Measurements from ENCODE around the gene ZC3H18. TPM values are rescaled to one million over a fixed set of nuclear protein-coding genes. Genes with fewer than 3 reads are reported as not detected.

Gene ZC3H18
- total RNA-seq, 1 donor, result 13.3 TPM

GRCh38 chr16:88536510-88536909 is 33.7 kb upstream of the ZC3H18 start:
- no peak for DNase-seq (ENCODE audit: low read depth)
- TF ChIP-seq, protein P1, sequence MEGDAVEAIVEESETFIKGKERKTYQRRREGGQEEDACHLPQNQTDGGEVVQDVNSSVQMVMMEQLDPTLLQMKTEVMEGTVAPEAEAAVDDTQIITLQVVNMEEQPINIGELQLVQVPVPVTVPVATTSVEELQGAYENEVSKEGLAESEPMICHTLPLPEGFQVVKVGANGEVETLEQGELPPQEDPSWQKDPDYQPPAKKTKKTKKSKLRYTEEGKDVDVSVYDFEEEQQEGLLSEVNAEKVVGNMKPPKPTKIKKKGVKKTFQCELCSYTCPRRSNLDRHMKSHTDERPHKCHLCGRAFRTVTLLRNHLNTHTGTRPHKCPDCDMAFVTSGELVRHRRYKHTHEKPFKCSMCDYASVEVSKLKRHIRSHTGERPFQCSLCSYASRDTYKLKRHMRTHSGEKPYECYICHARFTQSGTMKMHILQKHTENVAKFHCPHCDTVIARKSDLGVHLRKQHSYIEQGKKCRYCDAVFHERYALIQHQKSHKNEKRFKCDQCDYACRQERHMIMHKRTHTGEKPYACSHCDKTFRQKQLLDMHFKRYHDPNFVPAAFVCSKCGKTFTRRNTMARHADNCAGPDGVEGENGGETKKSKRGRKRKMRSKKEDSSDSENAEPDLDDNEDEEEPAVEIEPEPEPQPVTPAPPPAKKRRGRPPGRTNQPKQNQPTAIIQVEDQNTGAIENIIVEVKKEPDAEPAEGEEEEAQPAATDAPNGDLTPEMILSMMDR (IDR thresholded peaks at IDR 0.05; ENCODE audit: insufficient read depth, low read length), result no peak
- no peak overlapping the region for H3K4me3 ChIP-seq (ENCODE audit: low read depth, low read length)

DNA sequence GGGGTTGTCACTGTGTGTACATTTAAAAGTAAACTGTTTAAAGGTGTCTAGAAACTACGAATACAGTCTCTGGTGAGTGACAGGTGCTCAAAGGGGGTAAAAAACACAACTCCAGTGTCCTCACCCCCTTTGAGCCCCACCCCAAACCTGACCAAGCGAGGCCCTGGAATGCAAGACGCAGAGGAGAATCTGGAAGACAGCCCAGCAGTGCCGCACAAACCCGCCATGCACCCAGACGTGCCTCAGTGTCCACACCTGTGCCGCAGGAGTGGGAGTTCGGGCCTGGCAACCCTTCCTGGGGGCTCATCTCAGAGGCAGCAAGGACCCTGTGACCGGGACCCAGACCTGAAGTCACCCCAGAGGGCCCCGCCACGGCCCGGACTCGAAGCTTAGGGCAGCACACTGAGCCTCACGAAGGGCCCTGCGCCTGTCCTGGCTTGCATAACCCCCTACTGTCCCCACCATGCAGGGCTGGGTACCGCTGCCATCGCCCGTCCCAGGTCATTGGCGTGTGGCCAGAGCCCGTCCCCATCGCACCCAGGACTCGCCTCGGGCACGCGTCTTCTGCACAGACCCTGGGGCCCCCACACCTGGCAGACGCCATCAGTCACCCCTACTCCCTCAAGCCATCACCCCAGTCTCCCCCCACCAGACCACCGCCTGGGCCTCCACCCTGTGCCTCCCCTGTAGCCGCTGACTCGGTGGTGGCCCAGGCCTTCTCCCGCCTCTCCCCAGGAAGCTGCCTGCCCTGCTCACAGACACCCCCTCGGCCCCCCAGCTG is 33.0 kb upstream of the ZC3H18 start:
- DNase-seq (ENCODE audit: low read depth), result no peak
- no peak overlapping the region for H3K4me3 ChIP-seq (ENCODE audit: low read depth, low read length)
- TF ChIP-seq, protein P1 (IDR thresholded peaks at IDR 0.05; ENCODE audit: insufficient read depth, low read length), result no peak

DNA sequence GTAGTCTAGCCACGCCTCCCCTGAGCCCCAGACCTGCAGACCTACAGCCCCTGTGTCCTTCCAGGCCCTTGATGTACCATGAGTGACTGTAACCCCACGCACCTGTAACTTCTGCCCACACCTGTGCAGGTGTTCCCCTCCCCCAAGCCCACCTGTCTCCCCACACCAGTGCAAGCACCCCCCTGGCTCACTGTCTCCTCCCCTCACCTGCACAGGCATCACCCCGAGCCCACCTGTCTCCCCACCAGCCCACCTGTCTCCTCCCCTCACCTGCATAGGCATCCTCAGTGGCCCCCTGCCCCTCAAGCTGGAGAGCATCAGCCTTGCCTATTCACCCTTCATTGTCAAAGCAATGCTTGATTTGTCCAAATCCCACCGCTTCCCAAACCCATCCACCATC is 32.3 kb upstream of the ZC3H18 start:
- TF ChIP-seq, protein P1 (IDR thresholded peaks at IDR 0.05; ENCODE audit: insufficient read depth, low read length), result no peak
- no peak for DNase-seq (ENCODE audit: low read depth)
- no peak overlapping the region for H3K4me3 ChIP-seq (ENCODE audit: low read depth, low read length)

DNA sequence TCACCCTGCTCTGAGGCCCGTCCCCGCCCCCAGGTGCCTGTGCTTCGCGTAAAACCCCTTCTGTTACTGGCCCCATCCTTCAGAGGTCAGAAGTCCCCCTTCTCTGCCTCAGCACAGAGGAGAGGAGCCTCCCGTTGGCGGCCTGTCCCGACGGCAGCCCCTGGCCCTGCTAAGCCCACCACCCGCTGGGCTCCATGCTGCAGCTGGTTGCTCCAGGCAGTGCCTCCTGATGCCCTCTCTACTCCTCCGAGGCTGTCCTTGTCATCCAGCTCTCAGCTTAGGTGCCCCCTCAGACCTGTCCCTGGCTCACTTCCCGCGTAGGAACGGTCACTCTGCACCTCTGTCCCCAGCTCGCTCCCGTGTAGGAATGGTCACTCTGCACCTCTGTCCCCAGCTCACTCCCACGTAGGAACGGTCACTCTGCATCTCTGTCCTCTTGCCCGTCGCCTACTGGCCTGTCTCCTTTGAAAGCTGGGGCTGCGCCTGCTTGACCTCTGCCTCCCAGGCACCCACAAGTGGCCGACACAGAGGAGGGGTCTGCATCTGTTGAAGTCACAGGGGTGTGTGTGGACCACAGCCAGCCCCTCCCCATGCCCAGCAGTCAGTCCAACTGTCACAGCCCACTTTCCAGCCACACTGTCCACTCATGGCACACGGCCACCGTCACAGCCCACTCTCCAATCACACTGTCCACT is 31.7 kb upstream of the ZC3H18 start:
- TF ChIP-seq, protein P1 (IDR thresholded peaks at IDR 0.05; ENCODE audit: insufficient read depth, low read length), result no peak
- no peak overlapping the region for H3K4me3 ChIP-seq (ENCODE audit: low read depth, low read length)
- no peak for DNase-seq (ENCODE audit: low read depth)

DNA sequence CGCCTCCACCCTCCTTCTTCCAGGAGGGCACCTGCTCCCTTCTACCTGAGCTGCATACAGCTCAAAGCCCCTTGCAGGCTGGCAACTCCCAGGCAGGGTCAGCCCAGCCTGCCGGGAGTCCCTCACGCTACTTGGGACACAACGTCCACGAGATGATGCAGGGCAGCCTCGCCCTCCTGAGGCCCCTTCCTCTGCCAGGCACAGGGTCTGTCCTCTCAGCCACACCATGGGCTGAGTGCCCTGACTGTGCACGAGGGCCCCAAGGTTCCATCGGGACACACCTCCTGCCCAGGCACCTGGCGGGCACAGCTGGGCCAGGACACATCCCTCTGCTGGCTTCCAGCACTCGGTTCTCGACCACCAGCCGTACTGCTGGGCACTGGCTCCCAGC is 30.9 kb upstream of the ZC3H18 start:
- DNase-seq (ENCODE audit: low read depth), result no peak
- TF ChIP-seq, protein P1 (IDR thresholded peaks at IDR 0.05; ENCODE audit: insufficient read depth, low read length), result no peak
- H3K4me3 ChIP-seq (ENCODE audit: low read depth, low read length), result no peak overlapping the region

GRCh38 chr16:88539652-88540345 is 30.4 kb upstream of the ZC3H18 start:
- no peak overlapping the region for H3K4me3 ChIP-seq (ENCODE audit: low read depth, low read length)
- TF ChIP-seq, protein P1 (IDR thresholded peaks at IDR 0.05; ENCODE audit: insufficient read depth, low read length), result peak; percentile 8
- DNase-seq (ENCODE audit: low read depth), result no peak
